Endothelial cell of umbilical vein (primary cell): ENCODE measurements around the gene PUS7L. TPM values are rescaled to one million over a fixed set of nuclear protein-coding genes. Genes with fewer than 3 reads are reported as not detected.

ENCODE experiments used
- BruUV-seq: library from RNA; stranded (reverse); fragments of 400-500 nt; replicated peaks from 2 replicates; lab custom pipeline; 2021; lab: Mats Ljungman, UMichigan
- CTCF ChIA-PET: fragments of 300-600, 350-600 bp; sonication (Branson Sonifier 250); formaldehyde crosslinking; loops from one replicate; lab custom pipeline; 2021; ENCODE audit warnings: antibody characterized with exemption, inconsistent platforms; lab: Charles Lee
- POLR2A ChIA-PET: fragments of 300-600, 350-600 bp; sonication (Branson Sonifier 250); formaldehyde crosslinking; loops from one replicate; lab custom pipeline; 2021; ENCODE audit warnings: antibody characterized with exemption, inconsistent platforms; lab: Charles Lee
- DNase-seq: peaks from one replicate; pipeline ENCODE4 v3.0.0-alpha.2; 2011; ENCODE audit warnings: low read depth, low spot score
- FAIRE-seq: peaks from 2 replicates; lab custom pipeline; 2011; peaks lifted over from hg19 to GRCh38; lab: Jason Lieb, UNC
- H2AFZ ChIP-seq: 2 replicates; pipeline ENCODE4 v1.6.0; 2012; ENCODE audit warnings: low read depth, low read length, control low read depth, inconsistent platforms
- H3K27ac ChIP-seq: 2 replicates; pipeline ENCODE4 v1.5.1; 2011; ENCODE audit warnings: low read depth, mild to moderate bottlenecking, control low read depth, low read length, moderate library complexity; ENCODE audit not compliant: insufficient read depth
- H3K27me3 ChIP-seq, 2 experiments: 2 replicates each; pipeline versions ENCODE4 v1.6.0 to v1.6.1; 2011; ENCODE audit warnings: low read length in 2 of 2, mixed read lengths in 1 of 2; ENCODE audit not compliant: control insufficient read depth in 2 of 2, insufficient read depth in 2 of 2
- H3K36me3 ChIP-seq, 2 experiments: 2 replicates in 1 of 2; 3 replicates in 1 of 2; pipeline ENCODE4 v1.5.1; 2011; ENCODE audit warnings: low read length in 2 of 2, mild to moderate bottlenecking in 1 of 2, moderate library complexity in 1 of 2; ENCODE audit not compliant: control insufficient read depth in 2 of 2, insufficient read depth in 2 of 2; ENCODE audit errors: extremely low read depth in 1 of 2
- H3K4me1 ChIP-seq: 3 replicates; pipeline ENCODE4 v1.5.1; 2011; ENCODE audit warnings: mild to moderate bottlenecking, low read length; ENCODE audit not compliant: control insufficient read depth, insufficient read depth; ENCODE audit errors: extremely low read depth
- H3K4me2 ChIP-seq: 2 replicates; pipeline ENCODE4 v1.6.1; 2011; ENCODE audit warnings: low read length, control low read depth, mixed read lengths; ENCODE audit not compliant: insufficient read depth
- H3K4me3 ChIP-seq, 3 experiments: fragments of 200-600 bp in 1 of 3; sonication (generic), shearing (Covaris generic) in 1 of 3; replicated peaks in 1 of 3; 2 replicates each; pipeline ENCODE4 v1.5.1; 2011 to 2016; ENCODE audit warnings: control low read depth in 3 of 3, low read length in 3 of 3, mild to moderate bottlenecking in 2 of 3, inconsistent platforms in 1 of 3, low read depth in 1 of 3, moderate library complexity in 1 of 3; ENCODE audit not compliant: insufficient read depth in 1 of 3
- H3K79me2 ChIP-seq: 2 replicates; pipeline ENCODE4 v1.6.0; 2012; ENCODE audit warnings: low read length, inconsistent platforms; ENCODE audit not compliant: control insufficient read depth, insufficient read depth
- H3K9ac ChIP-seq: replicated peaks from 2 replicates; pipeline ENCODE3; 2011; ENCODE audit warnings: low read length, control low read depth; ENCODE audit not compliant: insufficient read depth; ENCODE audit errors: extremely low read depth
- H3K9me1 ChIP-seq: replicated peaks from 3 replicates; pipeline ENCODE4 v1.6.0; 2011; ENCODE audit warnings: mild to moderate bottlenecking, low read length; ENCODE audit not compliant: control insufficient read depth, insufficient read depth; ENCODE audit errors: extremely low read depth
- H3K9me3 ChIP-seq: replicated peaks from 2 replicates; pipeline ENCODE4 v1.5.1; 2012; ENCODE audit warnings: low read length, inconsistent platforms; ENCODE audit not compliant: control insufficient read depth, insufficient read depth
- H4K20me1 ChIP-seq: replicated peaks from 2 replicates; pipeline ENCODE3; 2011; ENCODE audit warnings: mild to moderate bottlenecking, low read length; ENCODE audit not compliant: control insufficient read depth, insufficient read depth; ENCODE audit errors: extremely low read depth
- CTCF ChIP-seq, 2 donors: IDR thresholded peaks; 1 replicate in 1 of 2; 2 replicates in 1 of 2; pipeline ENCODE4 v1.5.1; 2011; ENCODE audit warnings: low read length in 2 of 2, mild to moderate bottlenecking in 2 of 2, moderate library complexity in 2 of 2, control low read depth in 1 of 2, inconsistent platforms in 1 of 2, low read depth in 1 of 2; ENCODE audit not compliant: insufficient read depth in 1 of 2; ENCODE audit errors: extremely low read depth in 1 of 2
- EZH2 ChIP-seq: IDR thresholded peaks from 2 replicates; pipeline ENCODE4 v1.6.1; 2012; ENCODE audit warnings: borderline replicate concordance, low read depth, mild to moderate bottlenecking, moderate library complexity, low read length, inconsistent platforms; ENCODE audit not compliant: severe bottlenecking
- FOS ChIP-seq: IDR thresholded peaks from 2 replicates; pipeline ENCODE4 v1.6.1; 2011; ENCODE audit warnings: mild to moderate bottlenecking, low read length, moderate library complexity, borderline replicate concordance; ENCODE audit not compliant: insufficient read depth
- GATA2 ChIP-seq: IDR thresholded peaks from 2 replicates; pipeline ENCODE4 v1.7.0; 2011; ENCODE audit warnings: low read depth, mild to moderate bottlenecking, moderate library complexity, mixed read lengths, low read length; ENCODE audit not compliant: insufficient read length, insufficient read depth
- JUN ChIP-seq: IDR thresholded peaks from 2 replicates; pipeline ENCODE4 v1.6.1; 2011; ENCODE audit warnings: borderline replicate concordance, low read depth; ENCODE audit not compliant: insufficient read length, insufficient read depth
- MYC ChIP-seq: IDR thresholded peaks from one replicate; pipeline ENCODE4 v1.6.1; 2011; ENCODE audit warnings: mild to moderate bottlenecking, low read depth, low read length
- POLR2A ChIP-seq: IDR thresholded peaks from 2 replicates; pipeline ENCODE4 v1.6.1; 2012; ENCODE audit warnings: low read depth, mild to moderate bottlenecking, control low read depth, low read length
- POLR2AphosphoS5 ChIP-seq: IDR thresholded peaks from 2 replicates; pipeline ENCODE4 v1.6.1; 2012; ENCODE audit warnings: low read depth, mild to moderate bottlenecking, control low read depth, low read length, moderate library complexity; ENCODE audit not compliant: insufficient read depth
- dilution Hi-C: fragments of 300-500 bp; cut with MboI; formaldehyde crosslinking; loops from one replicate; pipeline ENCODE4 v1.15.0; 2019; ENCODE audit warnings: low sequenced_read_pairs; ENCODE audit not compliant: extremely low pct_ligation_motif_present
- intact Hi-C: fragments of 100-400 bp; cut with micrococcal nuclease; formaldehyde crosslinking; loops from one replicate; pipeline ENCODE4 v1.10.0; 2022
- polyA plus RNA-seq, 4 experiments: library from polyadenylated mRNA; depleted of rRNA in 3 of 4; stranded (reverse) in 3 of 4; unstranded in 1 of 4; fragments of >200 nt; gene quantifications; 2 replicates each; pipeline versions ENCODE4 v1.2.1 to v1.2.3, GENCODE V29; 2011 to 2012; ENCODE audit warnings: missing spikeins in 1 of 4
- total RNA-seq: library from RNA; stranded (reverse); gene quantifications from 2 replicates; pipeline ENCODE4 v1.2.3, GENCODE V29; 2021
- TF ChIP-seq, protein P1 (sequence below): IDR thresholded peaks from 2 replicates; pipeline ENCODE4 v1.6.1; 2011; ENCODE audit not compliant: insufficient read depth, insufficient read length

Gene PUS7L
- total and polyA plus RNA-seq, 2 donors (not counting 3 experiments of a cell fraction or from before 2014, with no cell fraction given): 1.8 to 13.1 TPM

GRCh38 chr12:43675048-43675904, 83.3 kb downstream of the PUS7L start:
- TF ChIP-seq CTCF (IDR thresholded peaks at IDR 0.05; ENCODE audit: extremely low read depth in 1 of 2, insufficient read depth in 1 of 2, low read depth in 1 of 2, low read length in 2 of 2) (no peak), EZH2 (no peak), FOS (no peak), POLR2AphosphoS5 (no peak), GATA2 (no peak), POLR2A (no peak), MYC (no peak), JUN (no peak)
- TF ChIP-seq, protein P1, sequence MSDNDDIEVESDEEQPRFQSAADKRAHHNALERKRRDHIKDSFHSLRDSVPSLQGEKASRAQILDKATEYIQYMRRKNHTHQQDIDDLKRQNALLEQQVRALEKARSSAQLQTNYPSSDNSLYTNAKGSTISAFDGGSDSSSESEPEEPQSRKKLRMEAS: no peak
- H3K4me3 ChIP-seq: no peak overlapping the region
- no peaks in the 10 kb centered on the region for H3K4me1 ChIP-seq
- no peaks in the 10 kb centered on the region for H3K36me3 ChIP-seq
- no peak overlapping the region for H3K9ac ChIP-seq
- H3K9me3 ChIP-seq: no peaks in the 10 kb centered on the region
- H3K79me2 ChIP-seq: no peaks in the 10 kb centered on the region
- intact Hi-C loops (loop anchor here (10.0 kb wide), 1 partner anchor 170 kb away; no protein-coding TSS in a partner anchor), dilution Hi-C loops (no loop called here)
- no peak overlapping the region for H3K4me2 ChIP-seq
- H2AFZ ChIP-seq: no peak overlapping the region
- no peak overlapping the region for H3K27ac ChIP-seq
- ChIA-PET CTCF (interaction anchor here (1.1 to 1.2 kb wide), 2 partner anchors 173 to 323 kb away, joined by 3 read pairs; no protein-coding TSS in a partner anchor), POLR2A (no interaction called here)
- no peaks in the 10 kb centered on the region for H3K9me1 ChIP-seq
- FAIRE-seq (no peak), DNase-seq (no peak)
- no TSS peak for BruUV-seq
- H3K27me3 ChIP-seq: peaks cover 1 to 14% of the 10 kb centered on the region in 2 experiments
- H4K20me1 ChIP-seq: no peaks in the 10 kb centered on the region
